NCI-H2029 (cell line): ENCODE data around the gene ATM.
"Not testable (repeated sequence)": the region's sequence is repeated elsewhere in the genome, so short reads cannot be mapped to it uniquely, and the experiment has no call there.

ENCODE experiments used
- DNase-seq: peaks from one replicate; lab custom pipeline; 2025; lab: John Stamatoyannopoulos, UW

Gene ATM

DNA sequence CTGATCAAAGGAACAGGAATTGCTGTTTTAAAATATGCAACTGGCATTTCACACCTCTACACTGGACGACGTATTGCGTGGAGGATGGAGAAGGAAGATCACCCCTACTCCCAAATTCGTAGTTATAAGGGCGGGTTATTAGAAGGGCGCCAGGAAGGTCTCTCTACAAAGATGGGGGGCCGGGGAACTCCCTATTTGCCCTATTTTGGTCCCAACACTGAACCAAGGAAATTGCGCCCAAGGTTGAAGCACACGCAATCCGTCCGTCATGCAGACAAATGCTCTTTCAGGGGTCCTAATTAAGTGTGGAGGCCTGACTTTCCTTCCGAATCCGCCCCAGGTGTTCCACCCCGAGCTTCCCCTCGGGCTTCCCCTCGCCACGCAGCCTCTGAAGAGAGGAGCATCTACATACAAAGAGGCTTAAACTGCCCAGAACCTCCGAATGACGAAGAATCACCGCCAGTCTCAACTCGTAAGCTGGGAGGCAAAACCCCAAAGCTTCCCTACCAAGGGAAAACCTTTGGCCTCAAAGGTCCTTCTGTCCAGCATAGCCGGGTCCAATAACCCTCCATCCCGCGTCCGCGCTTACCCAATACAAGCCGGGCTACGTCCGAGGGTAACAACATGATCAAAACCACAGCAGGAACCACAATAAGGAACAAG lies 825 bp upstream of the ATM start:
- no peak for DNase-seq

DNA sequence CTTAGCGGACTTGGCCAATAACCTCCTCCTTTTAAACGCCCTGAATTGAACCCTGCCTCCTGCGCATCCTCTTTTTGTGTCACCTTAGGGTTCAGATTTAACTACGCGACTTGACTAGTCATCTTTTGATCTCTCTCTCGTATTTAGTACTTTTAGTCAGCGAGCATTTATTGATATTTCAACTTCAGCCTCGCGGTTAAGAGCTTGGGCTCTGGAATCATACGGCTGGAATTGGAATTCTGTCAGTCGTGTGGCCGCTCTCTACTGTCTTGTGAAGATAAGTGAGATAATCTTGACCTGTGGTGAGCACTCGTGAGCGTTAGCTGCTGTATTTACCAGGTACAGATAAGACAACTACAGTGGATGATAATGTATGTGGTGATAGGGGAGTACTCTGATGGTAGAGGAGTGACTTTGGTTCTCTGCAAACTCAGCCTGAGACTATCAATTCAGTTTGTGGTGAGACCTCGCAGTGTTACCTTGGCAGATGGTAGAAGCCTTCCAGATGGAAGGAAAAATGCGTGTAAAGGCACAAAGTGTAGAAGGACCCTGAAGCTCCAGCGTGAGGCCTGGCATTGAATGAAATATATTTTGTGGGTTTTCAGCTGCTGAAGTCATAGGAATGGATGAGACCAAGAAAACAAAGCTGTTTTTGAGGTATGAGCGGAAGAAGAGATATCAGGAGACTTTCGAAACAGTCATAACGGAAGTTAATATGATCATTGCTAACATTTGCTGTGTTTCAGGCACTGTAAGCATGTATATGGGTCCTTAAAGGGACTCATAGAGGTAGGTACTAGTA lies 682 bp downstream of the ATM start:
- no peak for DNase-seq

DNA sequence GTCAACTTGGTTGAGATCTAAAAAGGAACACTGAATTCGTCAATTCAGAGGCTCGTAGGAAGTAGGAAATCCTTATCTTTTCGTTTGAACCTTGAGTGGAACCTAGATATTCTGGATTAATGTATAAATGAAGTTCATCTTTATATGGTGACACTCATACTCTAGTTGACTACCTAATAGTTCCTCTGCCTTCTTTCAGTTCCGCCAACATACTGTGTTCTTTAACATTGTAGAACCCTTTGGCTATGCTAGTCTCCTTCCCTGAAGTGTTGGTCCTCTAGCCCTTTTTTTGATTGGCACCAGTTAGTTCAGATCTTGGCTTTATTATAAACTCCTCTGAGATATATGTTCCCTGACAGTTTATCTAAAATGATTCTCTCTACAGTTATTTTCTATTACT lies 1.5 kb downstream of the ATM start:
- DNase-seq: no peak

DNA sequence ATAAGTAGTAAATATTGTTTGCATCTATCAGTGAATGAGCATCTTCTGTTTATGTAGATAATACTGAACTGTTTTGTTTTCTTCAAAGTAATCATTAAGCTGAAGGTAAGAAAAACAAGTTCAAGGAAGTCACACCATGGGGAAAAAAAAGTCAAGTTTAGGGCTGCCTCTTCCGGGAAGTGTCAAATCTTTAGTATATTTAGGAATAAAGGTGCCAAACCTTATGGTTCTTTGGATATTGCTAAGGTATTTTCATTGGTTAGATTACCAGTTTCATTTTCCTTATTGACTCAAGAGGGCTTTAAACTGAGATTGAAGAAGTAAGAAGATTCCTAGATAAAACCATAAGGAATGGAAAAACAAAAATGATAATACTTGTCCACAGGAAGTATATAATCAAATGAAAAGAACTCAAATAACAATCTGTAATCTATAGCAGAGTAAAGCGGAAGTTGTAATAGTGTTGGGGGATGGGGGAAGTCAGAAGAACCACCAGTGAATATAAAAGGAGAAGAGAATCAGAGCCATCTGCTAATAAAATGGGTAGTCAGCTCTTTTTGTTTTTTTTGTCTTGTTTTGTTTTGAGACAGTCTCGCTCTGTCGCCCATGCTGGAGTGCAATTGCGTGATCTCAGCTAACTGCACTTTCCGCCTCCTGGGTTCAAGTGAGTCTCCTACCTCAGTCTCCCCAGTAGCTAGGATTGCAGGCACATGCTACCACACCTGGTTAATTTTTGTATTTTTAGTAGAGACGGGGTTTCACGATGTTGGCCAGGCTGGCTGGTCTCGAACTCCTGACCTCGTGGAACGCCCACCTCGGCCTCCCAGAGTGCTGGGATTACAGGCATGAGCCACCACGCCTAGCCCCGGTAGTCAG lies 2.3 kb downstream of the ATM start:
- DNase-seq: no peak

DNA sequence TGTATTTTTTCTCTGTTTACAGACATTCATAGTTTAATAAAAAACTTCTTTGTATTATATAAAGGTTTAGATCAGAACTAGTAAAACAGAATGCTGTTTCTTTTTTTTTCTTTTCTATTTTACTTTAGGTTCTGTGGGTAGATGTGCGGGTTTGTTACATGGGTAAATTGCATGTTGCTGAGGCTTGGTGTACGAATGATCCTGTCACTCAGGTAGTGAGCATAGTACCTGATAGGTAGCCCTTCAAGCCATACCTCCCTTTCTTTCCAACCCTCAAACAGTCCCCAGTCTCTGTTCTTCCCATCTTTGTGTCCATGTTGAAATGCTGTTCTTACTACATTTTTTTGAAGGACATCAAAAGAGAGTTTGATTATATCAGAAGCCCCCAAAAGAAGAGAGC lies 3.2 kb downstream of the ATM start:
- DNase-seq: no peak

DNA sequence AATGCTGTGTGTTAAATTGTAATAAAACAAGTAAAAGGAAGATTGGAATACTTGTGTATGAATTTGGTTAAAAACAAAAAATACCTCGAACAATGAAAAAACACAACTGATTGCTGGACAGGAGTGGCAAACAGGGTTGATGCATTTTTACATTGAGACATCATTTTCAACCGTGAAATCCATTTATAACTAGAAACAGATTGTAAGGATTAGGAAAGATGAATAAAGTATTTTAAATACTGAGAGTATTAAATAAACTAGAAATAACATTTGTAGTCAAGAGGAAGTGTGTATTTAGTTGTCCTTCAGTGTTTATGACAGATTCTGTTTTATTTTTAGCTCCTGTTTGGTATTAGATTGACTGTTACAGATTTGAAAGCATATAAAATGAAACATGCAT lies 5.4 kb downstream of the ATM start:
- no peak for DNase-seq

DNA sequence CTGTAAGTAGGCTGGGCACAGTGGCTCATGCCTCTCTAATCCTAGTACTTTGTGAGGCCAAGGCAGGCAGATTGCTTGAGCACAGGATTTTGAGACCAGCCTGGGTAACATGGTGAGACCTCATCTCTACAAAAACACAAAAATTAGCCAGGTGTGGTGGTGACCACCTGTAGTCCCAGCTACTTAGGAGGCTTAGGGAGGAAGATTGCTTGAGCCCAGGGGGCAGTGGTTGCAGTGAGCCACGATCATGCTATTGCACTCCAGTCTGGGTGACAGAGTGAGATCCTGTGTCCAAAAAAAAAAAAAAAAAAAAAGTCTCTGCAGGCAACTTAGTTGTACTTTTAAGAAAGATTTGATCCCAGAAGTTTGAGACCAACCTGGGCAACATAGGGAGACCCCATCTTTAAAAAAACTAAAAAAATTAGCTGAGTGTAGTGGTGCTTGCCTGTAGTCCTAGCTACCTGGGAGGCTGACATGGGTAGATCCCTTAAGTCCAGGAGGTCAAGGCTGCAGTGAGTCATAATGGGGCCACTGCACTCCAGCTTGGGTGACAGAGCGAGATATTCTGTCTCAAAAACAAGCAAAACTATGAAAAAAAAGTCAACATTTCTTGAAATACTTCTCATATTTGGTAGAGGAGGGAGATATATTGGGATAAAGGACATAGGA lies 10.5 kb downstream of the ATM start:
- DNase-seq: no peak

DNA sequence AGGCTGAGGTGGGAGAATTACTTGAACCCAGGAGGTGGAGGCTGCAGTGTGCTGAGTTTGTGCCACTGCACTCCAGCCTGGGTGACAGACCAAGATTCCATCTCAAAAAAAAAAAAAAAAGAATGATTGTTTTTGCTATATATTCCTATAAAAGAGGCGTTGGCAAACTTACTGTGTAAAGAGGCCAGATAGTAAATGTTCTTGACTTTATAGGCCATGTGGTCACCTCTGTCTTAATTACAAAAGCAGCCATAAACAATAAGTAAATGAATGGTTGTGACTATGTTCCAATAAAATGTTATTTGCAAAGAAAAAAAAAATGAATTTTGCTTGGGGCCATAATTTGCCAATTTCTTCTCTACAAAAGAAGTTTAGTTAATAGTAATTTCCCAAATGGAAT lies 12.3 kb downstream of the ATM start:
- no peak for DNase-seq

DNA sequence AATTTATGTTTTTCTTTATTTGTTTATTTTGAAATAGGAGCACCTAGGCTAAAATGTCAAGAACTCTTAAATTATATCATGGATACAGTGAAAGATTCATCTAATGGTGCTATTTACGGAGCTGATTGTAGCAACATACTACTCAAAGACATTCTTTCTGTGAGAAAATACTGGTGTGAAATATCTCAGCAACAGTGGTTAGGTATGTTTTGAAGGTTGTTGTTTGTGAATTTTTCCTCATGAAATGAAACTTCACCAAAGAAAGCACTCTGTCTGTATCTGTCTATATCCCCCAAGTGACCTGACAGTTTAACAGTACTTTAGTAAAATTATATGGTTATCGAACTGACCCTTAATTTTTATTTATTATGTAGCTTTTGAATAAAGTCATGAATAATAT lies 12.8 kb downstream of the ATM start:
- DNase-seq: no peak

DNA sequence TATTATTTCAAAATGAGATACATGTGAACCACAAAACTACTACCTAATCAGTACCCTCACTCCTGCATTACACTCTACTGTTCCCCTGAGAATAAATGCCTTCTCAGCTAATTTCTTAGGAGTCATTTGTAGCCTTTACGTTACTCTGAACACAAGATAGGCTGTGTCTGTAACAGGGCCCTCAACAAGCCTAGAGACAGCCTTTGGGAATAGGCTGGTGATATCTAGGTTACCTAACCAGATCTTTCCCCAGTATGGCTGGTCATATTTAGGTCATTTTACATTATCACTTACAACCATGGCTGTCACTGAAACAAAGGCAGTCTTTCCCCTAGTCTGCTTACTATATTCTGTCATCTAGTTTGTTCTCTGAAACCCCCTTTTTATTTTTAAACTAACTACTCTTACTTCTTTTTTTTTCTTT lies 14.2 kb downstream of the ATM start:
- DNase-seq: no peak

DNA sequence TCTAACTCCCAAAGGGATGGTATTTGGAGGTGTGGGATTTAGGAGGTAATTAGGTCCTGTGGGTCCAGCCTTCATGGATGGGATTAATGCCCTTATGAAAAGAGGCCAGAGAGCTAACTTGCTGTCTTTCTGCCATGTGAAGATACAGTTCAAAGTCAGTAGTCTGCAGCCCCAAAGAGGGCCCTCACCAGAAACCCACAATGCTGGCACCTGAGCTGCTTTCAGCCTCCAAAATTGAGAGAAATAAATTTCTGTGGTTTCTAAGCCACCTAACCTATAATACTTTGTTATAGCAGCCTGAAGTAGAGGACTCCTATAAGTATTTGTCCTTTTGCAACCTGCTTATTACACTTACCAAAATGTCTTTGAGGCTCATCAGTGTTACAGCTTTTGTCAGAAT lies 16.2 kb downstream of the ATM start:
- no peak for DNase-seq

DNA sequence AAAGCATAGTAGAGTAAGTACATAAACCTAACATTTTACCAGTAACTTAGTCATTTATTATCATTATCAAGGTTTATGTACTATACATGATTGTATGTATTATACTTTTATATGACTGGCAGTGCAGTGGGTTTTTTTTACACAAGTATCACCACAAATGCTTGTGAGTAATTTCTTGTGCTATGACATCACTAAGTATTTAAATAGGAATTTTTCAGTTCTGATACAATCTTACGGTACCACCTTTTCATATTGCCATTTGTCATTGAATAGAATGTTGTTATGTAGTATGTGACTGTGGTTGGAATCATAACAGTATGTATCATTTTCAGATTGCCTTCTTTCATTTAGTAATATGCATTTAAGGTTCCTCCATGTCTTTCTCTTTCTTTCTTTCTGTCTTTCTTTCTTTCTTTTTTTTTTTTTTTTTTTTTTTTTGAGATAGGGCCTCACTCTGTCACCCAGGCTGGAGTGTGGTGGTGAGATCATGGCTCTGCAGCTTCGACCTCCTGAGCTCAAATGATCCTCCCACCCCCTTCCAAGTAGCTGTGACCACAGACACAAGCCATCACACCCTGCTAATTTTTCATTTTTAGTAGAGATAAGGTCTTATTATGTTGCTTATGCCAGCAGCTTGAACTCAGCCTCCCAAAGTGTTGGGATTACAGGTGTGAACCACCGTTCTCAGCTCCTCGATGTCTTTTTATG lies 18.6 kb downstream of the ATM start:
- no peak for DNase-seq

DNA sequence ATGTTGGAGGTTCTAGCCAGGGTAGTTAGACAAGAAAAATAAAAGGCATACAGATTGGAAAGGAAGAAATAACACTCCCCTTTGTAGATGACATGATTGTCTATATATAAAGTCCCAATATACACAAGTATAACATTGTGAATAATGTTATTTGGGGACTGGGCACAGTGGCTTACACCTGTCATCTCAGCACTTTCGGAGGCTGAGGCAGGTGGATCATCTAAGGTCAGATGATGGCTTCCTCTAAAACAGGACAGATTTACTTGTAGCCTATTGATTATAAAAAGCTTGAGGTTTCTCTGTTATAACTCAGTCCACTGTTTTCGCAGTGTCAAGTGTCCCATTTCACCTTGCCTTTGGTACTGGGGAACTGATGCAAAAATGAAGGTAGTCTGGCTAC lies 19.6 kb downstream of the ATM start:
- DNase-seq: no peak

DNA sequence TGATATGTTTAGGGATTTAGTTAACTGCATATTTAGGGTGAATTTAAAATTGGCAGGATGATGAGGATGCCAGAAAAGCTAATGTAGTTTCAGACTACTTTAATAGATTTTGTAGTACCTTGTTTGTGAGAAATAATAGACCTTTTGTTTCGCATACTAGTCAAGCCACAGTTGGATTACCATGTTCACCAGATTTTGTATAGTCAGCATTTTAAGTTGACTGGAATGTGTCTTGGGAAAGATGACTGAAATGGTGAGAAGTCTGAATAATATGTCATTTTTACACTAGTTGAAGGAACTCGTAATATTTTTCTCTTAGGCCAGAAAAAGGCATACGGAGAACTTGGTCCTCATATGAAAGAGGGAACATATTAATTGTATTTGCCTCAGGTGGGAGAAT lies 23.4 kb downstream of the ATM start:
- DNase-seq: no peak

DNA sequence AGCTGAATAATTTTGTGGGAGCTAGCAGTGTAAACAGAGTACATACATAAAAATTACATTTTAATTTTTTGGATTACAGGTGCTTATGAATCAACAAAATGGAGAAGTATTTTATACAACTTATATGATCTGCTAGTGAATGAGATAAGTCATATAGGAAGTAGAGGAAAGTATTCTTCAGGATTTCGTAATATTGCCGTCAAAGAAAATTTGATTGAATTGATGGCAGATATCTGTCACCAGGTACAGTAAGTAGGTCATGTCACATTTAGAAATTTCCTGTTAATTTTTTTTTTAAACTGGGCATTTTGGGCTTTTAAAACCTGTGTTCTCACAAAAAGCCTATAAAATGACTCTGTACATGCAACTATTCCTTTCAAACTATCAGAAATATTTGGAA lies 24.0 kb downstream of the ATM start:
- no peak for DNase-seq

DNA sequence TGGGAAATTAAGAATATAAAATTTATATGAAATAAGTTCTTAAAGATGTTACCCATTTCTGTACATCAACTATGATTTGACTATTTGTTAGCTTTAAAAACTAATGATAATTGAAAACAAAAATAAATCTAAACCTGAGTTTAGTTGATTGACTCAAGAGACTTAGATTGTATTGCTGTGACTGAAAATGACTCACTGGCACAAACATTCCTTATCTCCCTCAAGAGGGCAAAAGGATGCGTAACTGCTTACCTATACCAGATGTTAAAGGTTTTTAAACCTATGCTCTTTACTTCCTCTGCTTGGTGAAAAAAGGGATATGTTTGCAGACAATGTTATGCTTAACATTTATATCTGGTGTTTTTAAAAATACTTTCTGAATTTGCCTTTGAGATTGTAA lies 30.3 kb downstream of the ATM start:
- DNase-seq: no peak

DNA sequence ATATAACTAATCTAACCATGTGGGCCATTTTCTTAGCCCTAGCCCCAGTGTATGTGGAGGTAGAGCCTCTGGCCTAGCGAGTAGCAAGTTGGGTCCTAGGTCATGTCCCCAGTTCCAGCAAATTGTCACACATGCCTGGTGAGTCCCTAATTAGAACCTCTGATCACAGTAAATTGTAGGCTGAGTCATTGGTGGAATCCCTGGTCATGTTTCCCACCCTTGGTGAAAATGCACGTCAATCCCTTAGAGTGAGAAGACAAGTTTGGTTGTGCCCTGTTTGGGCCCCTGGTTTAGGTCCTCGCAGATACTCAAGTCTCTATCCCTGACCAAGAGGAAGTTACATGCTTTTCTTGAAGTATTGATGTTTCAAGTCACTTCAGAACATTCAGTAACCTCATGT lies 46.7 kb downstream of the ATM start:
- DNase-seq: no peak

DNA sequence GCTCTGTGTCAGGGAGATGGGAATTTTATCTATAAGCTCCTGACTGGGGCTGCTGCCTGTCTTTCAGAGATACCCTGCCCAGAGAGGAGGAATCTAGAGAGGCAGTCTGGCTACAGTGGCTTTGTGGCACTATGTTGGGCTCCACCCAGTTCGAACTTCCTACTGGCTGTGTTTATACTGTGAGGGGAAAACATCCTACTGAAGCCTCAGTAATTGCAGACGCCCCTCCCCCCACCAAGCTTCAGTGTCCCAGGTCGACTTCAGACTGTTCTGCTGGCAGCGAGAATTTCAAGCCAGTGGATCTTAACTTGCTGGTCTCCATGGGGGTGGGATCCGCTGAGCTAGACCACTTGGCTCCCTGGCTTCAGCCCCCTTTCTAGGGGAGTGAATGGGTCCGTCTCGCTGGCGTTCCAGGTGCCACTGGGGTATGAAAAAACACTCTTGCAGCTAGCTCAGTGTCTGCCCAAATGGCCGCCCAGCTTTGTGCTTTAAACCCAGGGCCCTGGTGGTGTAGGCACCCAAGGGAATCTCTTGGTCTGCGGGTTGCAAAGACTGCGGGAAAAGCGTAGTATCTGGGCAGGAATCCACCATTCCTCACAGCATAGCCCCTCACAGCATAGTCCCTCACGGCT lies 54.2 kb downstream of the ATM start:
- DNase-seq: not testable (repeated sequence)

DNA sequence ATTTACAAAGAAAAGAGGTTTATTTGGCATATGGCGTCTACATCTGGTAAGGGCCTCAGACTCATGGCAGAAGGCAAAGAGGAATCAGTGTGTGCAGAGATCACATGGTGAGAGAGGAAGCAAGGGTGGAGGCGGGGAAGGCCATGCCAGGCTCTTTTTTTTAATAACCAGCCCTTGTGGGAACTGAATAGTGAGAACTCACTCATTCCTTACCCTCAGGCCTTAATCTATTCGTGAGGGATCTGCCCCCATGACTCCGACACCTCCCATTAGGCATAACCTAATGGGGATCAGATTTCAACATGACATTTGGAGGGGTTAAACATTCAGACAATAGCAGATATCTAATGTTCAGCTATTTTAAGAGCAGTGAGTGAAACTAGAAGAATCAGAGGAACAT lies 55.7 kb downstream of the ATM start:
- DNase-seq: no peak

DNA sequence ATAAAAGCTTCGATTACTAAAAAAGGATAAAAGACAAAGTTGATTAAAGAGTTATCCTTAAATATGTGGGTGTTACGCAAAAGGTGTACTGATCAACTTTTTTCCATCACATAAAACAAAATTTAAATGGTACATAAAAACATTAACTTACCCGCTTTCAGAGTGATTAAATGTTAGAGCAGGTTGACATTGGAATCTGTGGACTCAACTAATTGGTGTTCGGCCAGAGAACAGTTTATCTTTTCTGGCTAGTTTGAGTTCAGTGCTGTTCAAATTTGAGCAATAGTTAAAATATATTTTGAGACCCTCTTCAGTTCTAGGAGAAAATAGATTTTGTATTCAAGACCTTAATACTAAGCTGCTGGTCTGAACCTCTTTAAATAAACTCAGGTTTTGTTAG lies 56.1 kb downstream of the ATM start:
- no peak for DNase-seq

DNA sequence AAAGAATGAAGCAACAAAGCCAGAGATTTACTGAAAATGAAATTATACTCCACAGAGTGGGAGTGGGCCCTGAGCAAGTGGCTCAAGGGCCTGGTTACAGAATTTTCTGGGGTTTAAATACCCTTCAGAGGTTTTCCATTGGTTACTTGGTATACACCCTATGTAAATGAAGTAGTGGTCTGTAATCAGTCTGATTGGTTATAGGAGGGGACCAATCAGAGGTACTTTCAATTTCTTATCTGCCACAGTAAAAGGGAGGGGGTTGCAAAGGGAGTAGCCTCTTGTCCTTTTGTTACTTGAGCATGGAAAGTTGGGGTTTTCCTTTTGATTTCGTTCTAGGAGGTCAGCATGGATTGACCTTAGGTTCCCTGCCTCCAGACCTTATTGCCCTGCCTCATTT lies 63.5 kb downstream of the ATM start:
- no peak for DNase-seq
